BLaER1 treated with 17β-estradiol and CSF1 and Interleukin-3, amounts not matched to agents 10 nM and 100 nM (cell line): ENCODE measurements around the gene SYNDIG1L.

Experiments used
- H3K27ac ChIP-seq, 11 experiments: shearing (Covaris generic); formaldehyde crosslinking; 2 replicates each; pipeline ENCODE4 v1.8.1; 2022
- H3K27me3 ChIP-seq, 11 experiments: shearing (Covaris generic); formaldehyde crosslinking; 2 replicates each; pipeline ENCODE4 v1.8.1; 2022
- H3K36me3 ChIP-seq, 11 experiments: shearing (Covaris generic); formaldehyde crosslinking; 2 replicates each; pipeline ENCODE4 v1.8.1; 2022
- H3K4me1 ChIP-seq, 10 experiments: shearing (Covaris generic); formaldehyde crosslinking; 2 replicates each; pipeline ENCODE4 v1.8.1; 2022
- H3K4me2 ChIP-seq, 11 experiments: shearing (Covaris generic); formaldehyde crosslinking; 2 replicates each; pipeline ENCODE4 v1.8.1; 2022
- H3K4me3 ChIP-seq, 10 experiments: shearing (Covaris generic); formaldehyde crosslinking; 2 replicates each; pipeline ENCODE4 v1.8.1; 2022
- H3K9ac ChIP-seq, 11 experiments: shearing (Covaris generic); formaldehyde crosslinking; 2 replicates each; pipeline ENCODE4 v1.8.1; 2022
- H3K9me3 ChIP-seq, 11 experiments: shearing (Covaris generic); formaldehyde crosslinking; replicated peaks in 1 of 11; 2 replicates each; pipeline ENCODE4 v1.8.1; 2022
- H4K20me1 ChIP-seq, 11 experiments: shearing (Covaris generic); formaldehyde crosslinking; 2 replicates each; pipeline ENCODE4 v1.8.1; 2022
- Cebpa-rat ChIP-seq, 11 experiments: shearing (Covaris generic); IDR thresholded peaks; 2 replicates each; pipeline ENCODE4 v1.8.1; 2022

SYNDIG1L gene

GRCh38 chr14:74423246-74423645, 2.8 kb downstream of the SYNDIG1L start:
- no peak for TF ChIP-seq Cebpa-rat (IDR thresholded peaks at IDR 0.05)
- peaks cover 6 to 15% (median 7%) of the 10 kb centered on the region in 10 experiments; a peak in 17 of 20 replicates for H3K4me1 ChIP-seq
- no peak overlapping the region for H3K27ac ChIP-seq
- H3K4me2 ChIP-seq: no peak overlapping the region
- no peaks in the 10 kb centered on the region for H3K36me3 ChIP-seq
- H3K9ac ChIP-seq: no peak overlapping the region
- H3K9me3 ChIP-seq: no peaks in the 10 kb centered on the region
- H4K20me1 ChIP-seq: peaks cover 0 to 29% (median 7%) of the 10 kb centered on the region in 11 experiments; a peak in 13 of 22 replicates
- H3K27me3 ChIP-seq: peaks cover 12 to 29% (median 20%) of the 10 kb centered on the region in 11 experiments; a peak in 20 of 22 replicates
- H3K4me3 ChIP-seq: no peak overlapping the region

- H3K27ac ChIP-seq: no peak overlapping the region
- H3K4me3 ChIP-seq: no peak overlapping the region
- H3K9ac ChIP-seq: no peak overlapping the region
- TF ChIP-seq Cebpa-rat (IDR thresholded peaks at IDR 0.05): no peak
- peaks cover 6 to 15% (median 7%) of the 10 kb centered on the region in 10 experiments; a peak in 17 of 20 replicates for H3K4me1 ChIP-seq
- no peaks in the 10 kb centered on the region for H3K9me3 ChIP-seq
- no peaks in the 10 kb centered on the region for H3K36me3 ChIP-seq
- no peak overlapping the region for H3K4me2 ChIP-seq
- peaks cover 0 to 19% (median 1%) of the 10 kb centered on the region in 11 experiments; a peak in 12 of 22 replicates for H4K20me1 ChIP-seq
- H3K27me3 ChIP-seq: peaks cover 12 to 24% (median 20%) of the 10 kb centered on the region in 11 experiments; a peak in 20 of 22 replicates
Observed at GRCh38 chr14:74421981-74422380, 4.0 kb downstream of the SYNDIG1L start.

- peaks cover 0 to 4% (median 0%) of the 10 kb centered on the region in 11 experiments; a peak in 1 of 22 replicates for H4K20me1 ChIP-seq
- no peak overlapping the region for H3K4me3 ChIP-seq
- H3K9ac ChIP-seq: no peak overlapping the region
- no peak for TF ChIP-seq Cebpa-rat (IDR thresholded peaks at IDR 0.05)
- H3K27ac ChIP-seq: no peak overlapping the region
- H3K4me2 ChIP-seq: no peak overlapping the region
- H3K4me1 ChIP-seq: peaks cover 0 to 8% (median 0%) of the 10 kb centered on the region in 10 experiments; a peak in 4 of 20 replicates
- H3K9me3 ChIP-seq: no peaks in the 10 kb centered on the region
- H3K36me3 ChIP-seq: no peaks in the 10 kb centered on the region
- no peaks in the 10 kb centered on the region; a peak in 2 of 22 replicates for H3K27me3 ChIP-seq
Observed at GRCh38 chr14:74419086-74419485, 6.9 kb downstream of the SYNDIG1L start.

GRCh38 chr14:74418031-74418430, 8.0 kb downstream of the SYNDIG1L start:
- Histone ChIP-seq H3K27ac (no peak overlapping the region), H3K4me3 (no peak overlapping the region), H3K27me3 (no peaks in the 10 kb centered on the region; a peak in 2 of 22 replicates), H3K4me2 (no peak overlapping the region), H3K36me3 (no peaks in the 10 kb centered on the region), H3K9me3 (no peaks in the 10 kb centered on the region), H3K4me1 (peaks cover 0 to 8% (median 0%) of the 10 kb centered on the region in 10 experiments; a peak in 4 of 20 replicates), H4K20me1 (peaks cover 0 to under 1% (median 0%) of the 10 kb centered on the region in 11 experiments; a peak in 1 of 22 replicates), H3K9ac (no peak overlapping the region)
- no peak for TF ChIP-seq Cebpa-rat (IDR thresholded peaks at IDR 0.05)

- H3K9me3 ChIP-seq: no peaks in the 10 kb centered on the region
- H3K4me3 ChIP-seq: no peak overlapping the region
- H3K4me1 ChIP-seq: peaks cover 0 to 8% (median 0%) of the 10 kb centered on the region in 10 experiments; a peak in 4 of 20 replicates
- H3K27me3 ChIP-seq: no peaks in the 10 kb centered on the region; a peak in 2 of 22 replicates
- no peak overlapping the region for H3K4me2 ChIP-seq
- TF ChIP-seq Cebpa-rat (IDR thresholded peaks at IDR 0.05): no peak
- no peak overlapping the region for H3K27ac ChIP-seq
- no peaks in the 10 kb centered on the region; a peak in 1 of 22 replicates for H4K20me1 ChIP-seq
- H3K9ac ChIP-seq: no peak overlapping the region
- H3K36me3 ChIP-seq: no peaks in the 10 kb centered on the region
Observed at GRCh38 chr14:74417611-74418010, 8.4 kb downstream of the SYNDIG1L start.

- no peak for TF ChIP-seq Cebpa-rat (IDR thresholded peaks at IDR 0.05)
- H3K4me1 ChIP-seq: peaks cover 0 to 8% (median 0%) of the 10 kb centered on the region in 10 experiments; a peak in 4 of 20 replicates
- no peak overlapping the region for H3K4me2 ChIP-seq
- H3K4me3 ChIP-seq: no peak overlapping the region
- no peaks in the 10 kb centered on the region for H3K9me3 ChIP-seq
- H3K36me3 ChIP-seq: no peaks in the 10 kb centered on the region
- no peaks in the 10 kb centered on the region; a peak in 1 of 22 replicates for H4K20me1 ChIP-seq
- no peak overlapping the region for H3K9ac ChIP-seq
- no peak overlapping the region for H3K27ac ChIP-seq
- no peaks in the 10 kb centered on the region; a peak in 2 of 22 replicates for H3K27me3 ChIP-seq
Observed at GRCh38 chr14:74417201-74417600, 8.8 kb downstream of the SYNDIG1L start.

- Histone ChIP-seq H3K27ac (no peak overlapping the region), H4K20me1 (no peaks in the 10 kb centered on the region), H3K9ac (no peak overlapping the region), H3K4me2 (no peak overlapping the region), H3K4me3 (no peak overlapping the region), H3K27me3 (no peaks in the 10 kb centered on the region), H3K36me3 (no peaks in the 10 kb centered on the region), H3K9me3 (no peaks in the 10 kb centered on the region), H3K4me1 (peaks cover 0 to 5% (median 0%) of the 10 kb centered on the region in 10 experiments; a peak in 4 of 20 replicates)
- no peak for TF ChIP-seq Cebpa-rat (IDR thresholded peaks at IDR 0.05)
Observed at GRCh38 chr14:74415115-74415437, 10.9 kb downstream of the SYNDIG1L start.

- Histone ChIP-seq H3K36me3 (no peaks in the 10 kb centered on the region), H3K4me3 (no peak overlapping the region), H4K20me1 (no peaks in the 10 kb centered on the region), H3K4me1 (peaks cover 0 to 5% (median 0%) of the 10 kb centered on the region in 10 experiments; a peak in 2 of 20 replicates), H3K27ac (no peak overlapping the region), H3K9ac (no peak overlapping the region), H3K9me3 (no peaks in the 10 kb centered on the region), H3K27me3 (no peaks in the 10 kb centered on the region), H3K4me2 (no peak overlapping the region)
- TF ChIP-seq Cebpa-rat (IDR thresholded peaks at IDR 0.05): no peak
Observed at GRCh38 chr14:74414403-74415114, 11.5 kb downstream of the SYNDIG1L start.

- H3K4me2 ChIP-seq: no peak overlapping the region
- no peaks in the 10 kb centered on the region for H3K36me3 ChIP-seq
- TF ChIP-seq Cebpa-rat (IDR thresholded peaks at IDR 0.05): no peak
- H3K9me3 ChIP-seq: no peaks in the 10 kb centered on the region
- H3K27ac ChIP-seq: no peak overlapping the region
- no peaks in the 10 kb centered on the region for H3K27me3 ChIP-seq
- H3K4me3 ChIP-seq: no peak overlapping the region
- no peaks in the 10 kb centered on the region for H4K20me1 ChIP-seq
- H3K9ac ChIP-seq: no peak overlapping the region
- peaks cover 0 to 5% (median under 1%) of the 10 kb centered on the region in 10 experiments; a peak in 4 of 20 replicates for H3K4me1 ChIP-seq
Observed at GRCh38 chr14:74413627-74414026, 12.4 kb downstream of the SYNDIG1L start.
